ENCODE results near the gene SRA1. TPM values are rescaled to one million over a fixed set of nuclear protein-coding genes. Genes with fewer than 3 reads are reported as not detected.

SRA1 gene
- total and polyA plus RNA-seq, 9 donors, result 11.7 to 34.4 (median 20.1) TPM

Small RNA genes lying within 50 kb of the gene (microRNA-seq; reads per million reads assigned to microRNA genes)
- 0 reads per million in 3 donors for gene MIR6831

Small RNA genes lying within 50 kb of the gene (small RNA-seq; reads per million reads assigned to genes)
- gene RF00279, result not detected
- not detected for gene RF00443

Other genes starting within 250 kb of the SRA1 start
- 10 to 100 TPM in 1 of 7 donors, 1 to 10 TPM in 6; 1.5 to 14.5 (median 5.6) TPM for gene HBEGF, start 210.9 kb downstream of the SRA1 start, total RNA-seq
- 10 to 100 TPM in 1 of 2 donors, 1 to 10 TPM in 1; 3.4 to 10.8 TPM for gene HBEGF, start 210.9 kb downstream of the SRA1 start, polyA plus RNA-seq
- under 1 TPM in 1 of 7 donors, not detected in 6; 0.13 TPM for gene SLC4A9, start 197.3 kb downstream of the SRA1 start, total RNA-seq
- gene SLC4A9, start 197.3 kb downstream of the SRA1 start, polyA plus RNA-seq, result not detected
- 100 to 1,000 TPM in 5 of 7 donors, 10 to 100 TPM in 2; 72.0 to 141 (median 119) TPM for gene ANKHD1, start 155.6 kb downstream of the SRA1 start, total RNA-seq
- 10 to 100 TPM; 48.3 to 85.5 TPM for gene ANKHD1, start 155.6 kb downstream of the SRA1 start, polyA plus RNA-seq
- 10 to 100 TPM in 6 of 7 donors, 1 to 10 TPM in 1; 8.6 to 23.6 (median 17.8) TPM for gene EIF4EBP3, start 9.8 kb downstream of the SRA1 start, total RNA-seq
- 10 to 100 TPM; 16.0 to 30.2 TPM for gene EIF4EBP3, start 9.8 kb downstream of the SRA1 start, polyA plus RNA-seq
- gene APBB3, start 7.1 kb upstream of the SRA1 start, total RNA-seq, result 10 to 100 TPM; 33.0 to 47.6 (median 39.5) TPM
- gene APBB3, start 7.1 kb upstream of the SRA1 start, polyA plus RNA-seq, result 10 to 100 TPM; 13.1 to 36.1 TPM
- gene SLC35A4, start 7.4 kb upstream of the SRA1 start, total RNA-seq, result 10 to 100 TPM; 22.3 to 65.7 (median 47.1) TPM
- 10 to 100 TPM; 27.1 to 80.2 TPM for gene SLC35A4, start 7.4 kb upstream of the SRA1 start, polyA plus RNA-seq
- gene CD14, start 75.7 kb upstream of the SRA1 start, total RNA-seq, result 10 to 100 TPM; 26.5 to 96.0 (median 48.6) TPM
- 10 to 100 TPM in 1 of 2 donors, 1 to 10 TPM in 1; 8.7 to 37.7 TPM for gene CD14, start 75.7 kb upstream of the SRA1 start, polyA plus RNA-seq
- 10 to 100 TPM; 12.2 to 62.8 (median 14.9) TPM for gene TMCO6, start 82.0 kb upstream of the SRA1 start, total RNA-seq
- 10 to 100 TPM in 1 of 2 donors, 1 to 10 TPM in 1; 8.0 to 33.2 TPM for gene TMCO6, start 82.0 kb upstream of the SRA1 start, polyA plus RNA-seq
- 100 to 1,000 TPM in 1 of 7 donors, 10 to 100 TPM in 6; 44.6 to 107 (median 46.9) TPM for gene NDUFA2, start 90.2 kb upstream of the SRA1 start, total RNA-seq
- gene NDUFA2, start 90.2 kb upstream of the SRA1 start, polyA plus RNA-seq, result 100 to 1,000 TPM in 1 of 2 donors, 10 to 100 TPM in 1; 42.6 to 123 TPM
- gene IK, start 90.4 kb upstream of the SRA1 start, total RNA-seq, result 100 to 1,000 TPM in 1 of 7 donors, 10 to 100 TPM in 6; 70.9 to 112 (median 78.0) TPM
- gene IK, start 90.4 kb upstream of the SRA1 start, polyA plus RNA-seq, result 100 to 1,000 TPM in 1 of 2 donors, 10 to 100 TPM in 1; 99.8 to 184 TPM
- 10 to 100 TPM in 6 of 7 donors, 1 to 10 TPM in 1; 9.1 to 16.6 (median 13.7) TPM for gene WDR55, start 107.4 kb upstream of the SRA1 start, total RNA-seq
- gene WDR55, start 107.4 kb upstream of the SRA1 start, polyA plus RNA-seq, result 10 to 100 TPM in 1 of 2 donors, 1 to 10 TPM in 1; 9.9 to 12.3 TPM
- gene DND1, start 116.1 kb upstream of the SRA1 start, total RNA-seq, result 1 to 10 TPM in 2 of 7 donors, under 1 TPM in 5; 0.30 to 1.2 (median 0.69) TPM
- gene DND1, start 116.1 kb upstream of the SRA1 start, polyA plus RNA-seq, result under 1 TPM in 1 of 2 donors, not detected in 1; 0.98 TPM
- 10 to 100 TPM; 26.8 to 48.2 (median 41.7) TPM for gene HARS1, start 133.9 kb upstream of the SRA1 start, total RNA-seq
- gene HARS1, start 133.9 kb upstream of the SRA1 start, polyA plus RNA-seq, result 10 to 100 TPM; 38.9 to 68.6 TPM
- gene HARS2, start 134.0 kb upstream of the SRA1 start, total RNA-seq, result 10 to 100 TPM; 15.2 to 25.2 (median 21.6) TPM
- gene HARS2, start 134.0 kb upstream of the SRA1 start, polyA plus RNA-seq, result 10 to 100 TPM; 20.9 to 27.5 TPM
- 10 to 100 TPM; 22.9 to 46.1 (median 40.2) TPM for gene ZMAT2, start 143.0 kb upstream of the SRA1 start, total RNA-seq
- gene ZMAT2, start 143.0 kb upstream of the SRA1 start, polyA plus RNA-seq, result 100 to 1,000 TPM in 1 of 2 donors, 10 to 100 TPM in 1; 59.3 to 126 TPM
- under 1 TPM in 1 of 7 donors, not detected in 6; 0.05 TPM for gene PCDHA1, start 228.7 kb upstream of the SRA1 start, total RNA-seq
- gene PCDHA1, start 228.7 kb upstream of the SRA1 start, polyA plus RNA-seq, result not detected
- gene PCDHA2, start 237.4 kb upstream of the SRA1 start, total RNA-seq, result 1 to 10 TPM in 2 of 7 donors, under 1 TPM in 5; 0.34 to 1.6 (median 0.57) TPM
- gene PCDHA2, start 237.4 kb upstream of the SRA1 start, polyA plus RNA-seq, result under 1 TPM; 0.17 to 0.34 TPM
- 1 to 10 TPM in 6 of 7 donors, under 1 TPM in 1; 0.65 to 2.7 (median 1.4) TPM for gene PCDHA3, start 243.6 kb upstream of the SRA1 start, total RNA-seq
- gene PCDHA3, start 243.6 kb upstream of the SRA1 start, polyA plus RNA-seq, result 1 to 10 TPM in 1 of 2 donors, under 1 TPM in 1; 0.45 to 1.1 TPM
- 1 to 10 TPM in 3 of 7 donors, under 1 TPM in 4; 0.76 to 2.7 (median 1.00) TPM for gene PCDHA4, start 249.6 kb upstream of the SRA1 start, total RNA-seq
- under 1 TPM; 0.18 to 0.42 TPM for gene PCDHA4, start 249.6 kb upstream of the SRA1 start, polyA plus RNA-seq